GM12892 (cell line): ENCODE measurements around the gene C1orf210.

Source experiments
- POLR2AphosphoS5 ChIP-seq: IDR thresholded peaks from 2 replicates; pipeline ENCODE4 v1.6.1; 2011; ENCODE audit warnings: low read depth, low read length, control low read depth
- TAF1 ChIP-seq: IDR thresholded peaks from 2 replicates; pipeline ENCODE4 v1.6.1; 2011; ENCODE audit warnings: low read depth, mild to moderate bottlenecking, control low read depth, low read length, borderline replicate concordance

- TF ChIP-seq POLR2AphosphoS5: no peak
- no peak for TF ChIP-seq TAF1
Observed at GRCh38 chr1:43279666-43280065, 5.7 kb downstream of the C1orf210 start.
